HG03025 (cell line): Measurements from ENCODE around the gene TSSK2.
A peak's percentile ranks its signal among the peaks of the same experiment; 100 is the strongest.

Experiments used
- ATAC-seq: cut with Tn5 transposase; IDR thresholded peaks from one replicate; pipeline ENCODE4 v1.9.1; 2021; ENCODE audit warnings: mild to moderate bottlenecking, moderate library complexity; ENCODE audit not compliant: unreplicated experiment, low FRiP score

Gene TSSK2

GRCh38 chr22:19178657-19179496, 47.8 kb downstream of the TSSK2 start, which contains the start of gene SLC25A1:
Gene SLC25A1, minus strand, starts transcription at chr22:19178736. Its CDS starts 63 bp downstream, at chr22:19178673.
- peak; percentile 57 for ATAC-seq

GRCh38 chr22:19179497-19180048, 48.5 kb downstream of the TSSK2 start:
- ATAC-seq: no peak

GRCh38 chr22:19180234-19180633, 49.1 kb downstream of the TSSK2 start:
- ATAC-seq: no peak

GRCh38 chr22:19180740-19181410, 49.8 kb downstream of the TSSK2 start:
- no peak for ATAC-seq

- no peak for ATAC-seq
These were observed 50.8 kb downstream of the TSSK2 start for GRCh38 chr22:19181786-19182471.
